Measurements from ENCODE around the gene RTN4.

- TF ChIP-seq EZH2 (IDR thresholded peaks at IDR 0.05; ENCODE audit: borderline replicate concordance) (no peak), EZH2phosphoT487 (IDR thresholded peaks at IDR 0.05; ENCODE audit: low read depth, severe bottlenecking, unreplicated experiment) (no peak)
- TF ChIP-seq, protein P1, sequence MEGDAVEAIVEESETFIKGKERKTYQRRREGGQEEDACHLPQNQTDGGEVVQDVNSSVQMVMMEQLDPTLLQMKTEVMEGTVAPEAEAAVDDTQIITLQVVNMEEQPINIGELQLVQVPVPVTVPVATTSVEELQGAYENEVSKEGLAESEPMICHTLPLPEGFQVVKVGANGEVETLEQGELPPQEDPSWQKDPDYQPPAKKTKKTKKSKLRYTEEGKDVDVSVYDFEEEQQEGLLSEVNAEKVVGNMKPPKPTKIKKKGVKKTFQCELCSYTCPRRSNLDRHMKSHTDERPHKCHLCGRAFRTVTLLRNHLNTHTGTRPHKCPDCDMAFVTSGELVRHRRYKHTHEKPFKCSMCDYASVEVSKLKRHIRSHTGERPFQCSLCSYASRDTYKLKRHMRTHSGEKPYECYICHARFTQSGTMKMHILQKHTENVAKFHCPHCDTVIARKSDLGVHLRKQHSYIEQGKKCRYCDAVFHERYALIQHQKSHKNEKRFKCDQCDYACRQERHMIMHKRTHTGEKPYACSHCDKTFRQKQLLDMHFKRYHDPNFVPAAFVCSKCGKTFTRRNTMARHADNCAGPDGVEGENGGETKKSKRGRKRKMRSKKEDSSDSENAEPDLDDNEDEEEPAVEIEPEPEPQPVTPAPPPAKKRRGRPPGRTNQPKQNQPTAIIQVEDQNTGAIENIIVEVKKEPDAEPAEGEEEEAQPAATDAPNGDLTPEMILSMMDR (IDR thresholded peaks at IDR 0.05; ENCODE audit: poor library complexity), result no peak
Measured at GRCh38 chr2:55010915-55011314, 39.3 kb downstream of the RTN4 start.
